Spinal cord (tissue), 10 donors: ENCODE measurements around the gene COL8A1. TPM values are rescaled to one million over a fixed set of nuclear protein-coding genes. Genes with fewer than 3 reads are reported as not detected.
"Not testable (repeated sequence)": the region's sequence is repeated elsewhere in the genome, so short reads cannot be mapped to it uniquely, and the experiment has no call there.

Source experiments
- DNase-seq, 6 donors: peaks; one replicate each; pipeline versions ENCODE4 v3.0.0 to v3.0.0-alpha.2; 2013 to 2015; ENCODE audit warnings: low spot score in 6 of 6, low read depth in 4 of 6
- H3K27ac ChIP-seq: one replicate; pipeline ENCODE4 v1.5.1; 2013; ENCODE audit warnings: low read depth, low read length, control low read depth
- H3K27me3 ChIP-seq: one replicate; pipeline ENCODE4 v1.6.1; 2013; ENCODE audit warnings: low read length; ENCODE audit not compliant: control insufficient read depth, insufficient read depth
- H3K36me3 ChIP-seq: one replicate; pipeline ENCODE4 v1.6.1; 2013; ENCODE audit warnings: low read length; ENCODE audit not compliant: control insufficient read depth, insufficient read depth
- H3K4me1 ChIP-seq: one replicate; pipeline ENCODE4 v1.6.1; 2013; ENCODE audit warnings: low read length; ENCODE audit not compliant: control insufficient read depth, insufficient read depth
- H3K4me3 ChIP-seq: one replicate; pipeline ENCODE4 v1.5.1; 2013; ENCODE audit warnings: low read depth, low read length, control low read depth
- H3K9me3 ChIP-seq: one replicate; pipeline ENCODE4 v1.6.1; 2013; ENCODE audit warnings: low read length; ENCODE audit not compliant: control insufficient read depth, insufficient read depth
- WGBS: methylation state at CpG from one replicate; pipeline ENCODE4 v1.1.5; 2013; ENCODE audit warnings: missing lambda C conversion rate; ENCODE audit not compliant: insufficient coverage; 5-methylcytosine and 5-hydroxymethylcytosine counted together
- polyA plus RNA-seq, 2 donors: library from polyadenylated mRNA; unstranded; fragments of 120-200 nt; gene quantifications; one replicate each; pipeline ENCODE4 v1.2.1, GENCODE V29; 2013; ENCODE audit not compliant: insufficient read length in 2 of 2
- total RNA-seq, 2 donors: library from RNA; depleted of rRNA in 1 of 2; stranded (reverse); fragments of 120-200 nt in 1 of 2; fragments of >200 nt in 1 of 2; gene quantifications; one replicate each; pipeline versions ENCODE4 v1.2.3 to v1.2.4, GENCODE V29; 2013 to 2014
- donor health status: healthy.

Gene COL8A1
- total and polyA plus RNA-seq, 4 donors, result 3.4 to 200 (median 110) TPM

DNA sequence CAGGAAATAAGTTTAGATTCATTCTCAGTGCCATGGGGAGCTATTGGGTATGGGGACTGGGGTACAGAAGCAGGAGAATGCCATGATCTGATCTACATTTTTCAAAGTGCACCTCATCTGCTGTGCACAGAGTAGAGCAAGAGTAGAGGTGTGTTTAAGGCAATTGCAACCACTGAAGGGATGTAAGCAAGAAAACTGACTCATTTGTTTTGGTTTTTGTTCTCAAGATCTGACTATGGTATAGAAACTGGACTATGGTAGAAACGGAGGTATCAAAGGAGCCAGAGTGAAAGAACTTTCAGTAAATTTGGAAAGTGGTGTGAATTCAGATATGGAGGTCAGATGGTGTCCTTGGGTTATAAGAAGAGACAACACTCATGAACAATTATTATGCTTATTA is 93.1 kb downstream of the COL8A1 start:
- no peak overlapping the region for H3K4me3 ChIP-seq
- no peaks in the 10 kb centered on the region for H3K27me3 ChIP-seq
- 100% methylated on average over 1 of the region's 1 CpG for WGBS
- no peak for DNase-seq
- H3K36me3 ChIP-seq, result no peaks in the 10 kb centered on the region
- H3K9me3 ChIP-seq, result no peaks in the 10 kb centered on the region
- H3K27ac ChIP-seq, result no peak overlapping the region
- no peaks in the 10 kb centered on the region for H3K4me1 ChIP-seq

DNA sequence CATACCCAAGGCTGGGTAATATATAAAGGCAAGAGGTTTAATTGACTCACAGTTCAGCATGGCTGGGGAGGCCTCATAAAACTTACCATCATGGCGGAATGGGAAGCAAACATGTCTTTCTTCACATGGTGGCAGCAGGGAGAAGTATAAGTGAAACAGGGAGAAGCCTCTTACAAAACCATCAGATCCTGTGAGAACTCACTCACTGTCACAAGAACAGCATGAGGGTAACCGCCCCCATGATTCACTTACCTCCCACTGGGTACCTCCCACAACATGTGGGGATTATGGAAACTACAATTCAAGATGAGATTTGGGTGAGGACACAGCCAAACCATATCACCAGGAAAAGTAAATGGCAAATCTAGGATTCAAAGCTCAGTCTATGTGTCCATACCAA is 102.0 kb downstream of the COL8A1 start:
- no CpG with 5 or more reads among the region's 2 CpGs for WGBS
- H3K4me3 ChIP-seq, H3K36me3 ChIP-seq, H3K4me1 ChIP-seq, DNase-seq, H3K27me3 ChIP-seq, H3K9me3 ChIP-seq, H3K27ac ChIP-seq: not testable (repeated sequence)

GRCh38 chr3:99741588-99741987 is 103.2 kb downstream of the COL8A1 start:
- 67% methylated on average over 2 of the region's 2 CpGs for WGBS
- H3K9me3 ChIP-seq, result no peaks in the 10 kb centered on the region

DNA sequence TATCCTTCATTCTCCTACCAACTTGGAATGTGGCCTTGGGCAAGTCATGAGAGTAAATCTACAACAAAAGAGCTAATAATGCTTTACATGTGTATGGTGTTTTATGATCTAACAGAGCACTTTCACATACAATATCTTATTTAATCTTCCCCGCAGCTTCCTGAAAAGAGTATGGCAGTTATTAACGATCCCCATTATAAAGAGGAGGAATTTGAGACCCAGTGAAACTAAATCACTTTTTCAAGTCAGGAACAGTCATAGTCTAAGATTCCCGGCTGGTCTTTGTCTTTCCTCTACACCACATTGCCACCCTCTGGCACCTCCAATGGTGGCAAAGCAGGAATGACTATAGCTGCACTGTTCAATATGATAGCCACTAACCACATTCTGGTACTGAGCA is 109.5 kb downstream of the COL8A1 start:
- no peak overlapping the region for H3K27ac ChIP-seq
- no peak overlapping the region for H3K4me3 ChIP-seq
- no peaks in the 10 kb centered on the region for H3K36me3 ChIP-seq
- no CpG with 5 or more reads among the region's 3 CpGs for WGBS
- peak in 2 of 6 donors; percentile 47 to 66 for DNase-seq
- no peaks in the 10 kb centered on the region for H3K4me1 ChIP-seq
- H3K27me3 ChIP-seq, result no peaks in the 10 kb centered on the region
- H3K9me3 ChIP-seq, result no peaks in the 10 kb centered on the region

More at GRCh38 chr3:99741588-99741987, 103.2 kb downstream of the COL8A1 start:
- Histone ChIP-seq H3K4me3 (no peak overlapping the region), H3K27me3 (no peaks in the 10 kb centered on the region), H3K4me1 (no peaks in the 10 kb centered on the region), H3K36me3 (no peaks in the 10 kb centered on the region), H3K27ac (no peak overlapping the region)
- DNase-seq, result no peak

- no peaks in the 10 kb centered on the region for H3K36me3 ChIP-seq
- H3K27ac ChIP-seq, result no peak overlapping the region
- no peak for DNase-seq
- H3K9me3 ChIP-seq, result no peaks in the 10 kb centered on the region
- H3K4me1 ChIP-seq, result no peaks in the 10 kb centered on the region
- no peak overlapping the region for H3K4me3 ChIP-seq
- 90% methylated on average over 2 of the region's 4 CpGs for WGBS
- no peaks in the 10 kb centered on the region for H3K27me3 ChIP-seq
These were observed 113.3 kb downstream of the COL8A1 start for GRCh38 chr3:99751649-99752048.

DNA sequence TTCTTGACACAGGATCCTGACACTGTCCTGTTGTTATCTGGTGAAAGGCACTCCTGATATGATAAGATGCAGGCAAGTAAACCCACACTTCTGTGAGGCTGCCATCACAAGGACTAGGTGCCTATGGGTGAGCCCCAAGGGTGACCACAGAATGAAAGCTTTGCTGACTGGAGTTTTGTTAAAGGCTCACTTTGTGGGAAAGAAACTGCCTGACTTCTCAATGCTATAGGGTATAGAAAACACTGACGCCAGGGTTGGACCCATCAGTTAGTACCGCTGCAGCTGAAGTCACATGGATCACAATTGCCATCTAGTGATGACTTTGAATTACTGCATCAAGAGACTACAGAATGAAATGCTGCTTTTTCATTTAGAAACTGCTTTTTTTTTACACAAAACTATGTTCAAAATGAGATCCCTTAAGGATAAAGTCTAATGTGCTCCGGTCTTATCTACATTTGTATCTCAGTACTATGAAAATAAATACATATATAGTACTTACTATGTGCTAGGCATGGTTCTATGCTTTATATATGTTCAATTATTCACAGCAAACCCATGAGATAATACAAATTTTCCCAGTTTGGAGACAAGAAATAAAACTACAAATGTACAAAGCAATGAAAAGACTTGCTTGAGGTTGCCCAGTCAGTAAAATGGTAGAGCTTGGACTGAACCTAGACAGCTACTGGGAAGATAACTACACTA is 115.0 kb downstream of the COL8A1 start:
- Histone ChIP-seq H3K27ac (no peak overlapping the region), H3K4me3 (no peak overlapping the region), H3K36me3 (no peaks in the 10 kb centered on the region), H3K9me3 (no peaks in the 10 kb centered on the region), H3K27me3 (no peaks in the 10 kb centered on the region), H3K4me1 (no peaks in the 10 kb centered on the region)
- DNase-seq, result peak in 5 of 6 donors; percentile 43 to 93 (median 62)
- WGBS, result no CpG with 5 or more reads among the region's 3 CpGs

- DNase-seq, result no peak
- WGBS, result 91% methylated on average over 4 of the region's 6 CpGs
- H3K4me1 ChIP-seq, result no peaks in the 10 kb centered on the region
These were observed 117.4 kb downstream of the COL8A1 start for GRCh38 chr3:99755831-99756230.

DNA sequence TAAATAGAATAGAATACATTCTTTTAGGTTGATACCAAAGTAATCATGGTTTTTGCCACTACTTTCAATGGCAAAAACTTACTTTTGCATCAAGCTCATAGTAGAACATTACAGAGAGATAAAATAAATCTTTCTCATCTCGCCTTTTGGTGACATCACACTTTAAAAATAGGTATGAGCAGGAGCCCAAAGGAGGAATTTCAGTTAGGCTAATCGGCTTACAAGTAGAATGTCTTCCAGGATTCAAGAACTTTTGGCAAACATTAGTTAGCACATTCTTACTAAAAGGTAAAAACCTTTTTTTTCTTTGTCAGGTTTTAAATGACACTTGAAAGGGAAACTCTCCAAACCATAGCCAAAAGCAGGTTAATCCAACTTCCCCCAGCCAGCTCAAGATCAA is 119.6 kb downstream of the COL8A1 start:
- Histone ChIP-seq H3K9me3 (no peaks in the 10 kb centered on the region), H3K27ac (no peak overlapping the region), H3K4me3 (no peak overlapping the region), H3K36me3 (no peaks in the 10 kb centered on the region), H3K27me3 (no peaks in the 10 kb centered on the region), H3K4me1 (no peaks in the 10 kb centered on the region)
- WGBS, result no CpG with 5 or more reads among the region's 2 CpGs
- DNase-seq, result peak in 1 of 6 donors; percentile 20

More at GRCh38 chr3:99755831-99756230, 117.4 kb downstream of the COL8A1 start:
- Histone ChIP-seq H3K36me3 (no peaks in the 10 kb centered on the region), H3K27me3 (no peaks in the 10 kb centered on the region), H3K9me3 (no peaks in the 10 kb centered on the region), H3K27ac (no peak overlapping the region), H3K4me3 (no peak overlapping the region)

GRCh38 chr3:99758502-99759177 is 120.2 kb downstream of the COL8A1 start:
- DNase-seq, result no peak
- Histone ChIP-seq H3K4me1 (no peaks in the 10 kb centered on the region), H3K27me3 (no peaks in the 10 kb centered on the region), H3K9me3 (no peaks in the 10 kb centered on the region), H3K4me3 (no peak overlapping the region), H3K27ac (no peak overlapping the region), H3K36me3 (no peaks in the 10 kb centered on the region)
- no CpG with 5 or more reads among the region's 3 CpGs for WGBS

GRCh38 chr3:99760031-99760430 is 121.6 kb downstream of the COL8A1 start:
- Histone ChIP-seq H3K27ac (no peak overlapping the region), H3K9me3 (no peaks in the 10 kb centered on the region), H3K4me3 (no peak overlapping the region), H3K4me1 (no peaks in the 10 kb centered on the region), H3K27me3 (no peaks in the 10 kb centered on the region), H3K36me3 (no peaks in the 10 kb centered on the region)
- whole genome bisulfite sequencing, result no CpG with 5 or more reads among the region's 1 CpG
- DNase-seq, result no peak
